ENCODE data around the gene VTI1A. TPM values are rescaled to one million over a fixed set of nuclear protein-coding genes. Genes with fewer than 3 reads are reported as not detected.

VTI1A gene
- total and polyA plus RNA-seq, 2 of the 13 experiments (the other 11 are each of a cell fraction or from before 2014, with no cell fraction given) = 11.7 to 32.7 TPM

DNA sequence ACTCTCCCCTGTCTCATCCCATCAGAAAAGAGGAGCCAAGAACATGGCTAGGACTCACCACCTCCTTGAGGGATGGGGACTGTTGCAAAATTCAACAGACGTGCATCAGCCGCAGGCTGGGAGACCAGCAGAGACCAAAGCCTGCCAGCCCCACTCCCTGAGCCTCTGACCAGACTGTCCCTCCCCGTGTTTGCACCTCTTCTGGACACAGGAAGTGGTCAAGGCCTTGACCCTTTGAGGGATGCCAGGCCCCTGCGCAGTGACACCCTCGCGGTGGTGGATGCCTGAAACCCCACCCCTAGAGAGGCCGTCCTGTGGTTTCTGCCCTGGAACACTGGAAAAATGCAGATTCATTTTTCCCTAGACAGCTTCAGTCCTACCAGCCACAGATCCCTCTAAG lies 374.6 kb downstream of the VTI1A start (continued):
- TF ChIP-seq, protein P1, sequence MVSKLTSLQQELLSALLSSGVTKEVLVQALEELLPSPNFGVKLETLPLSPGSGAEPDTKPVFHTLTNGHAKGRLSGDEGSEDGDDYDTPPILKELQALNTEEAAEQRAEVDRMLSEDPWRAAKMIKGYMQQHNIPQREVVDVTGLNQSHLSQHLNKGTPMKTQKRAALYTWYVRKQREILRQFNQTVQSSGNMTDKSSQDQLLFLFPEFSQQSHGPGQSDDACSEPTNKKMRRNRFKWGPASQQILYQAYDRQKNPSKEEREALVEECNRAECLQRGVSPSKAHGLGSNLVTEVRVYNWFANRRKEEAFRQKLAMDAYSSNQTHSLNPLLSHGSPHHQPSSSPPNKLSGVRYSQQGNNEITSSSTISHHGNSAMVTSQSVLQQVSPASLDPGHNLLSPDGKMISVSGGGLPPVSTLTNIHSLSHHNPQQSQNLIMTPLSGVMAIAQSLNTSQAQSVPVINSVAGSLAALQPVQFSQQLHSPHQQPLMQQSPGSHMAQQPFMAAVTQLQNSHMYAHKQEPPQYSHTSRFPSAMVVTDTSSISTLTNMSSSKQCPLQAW (CRISPR knock-in tag; IDR thresholded peaks at IDR 0.05) = peak; percentile 24; the same call in 1 of the 2 replicates
- TF ChIP-seq PPARG (CRISPR knock-in tag; conservative IDR thresholded peaks at IDR 0.05) (0 out of 2 replicates have a peak, but pooled peaks have one; percentile 16), TBX2 (CRISPR knock-in tag; IDR thresholded peaks at IDR 0.05; ENCODE audit: borderline replicate concordance) (peak; percentile 92), EP300 (IDR thresholded peaks at IDR 0.05; ENCODE audit: low read depth in 2 of 2, low read length in 2 of 2) (0 out of 4 replicates have a peak, but pooled peaks of 1 of the 2 experiments have one; percentile 30), EP300 (CRISPR knock-in tag; IDR thresholded peaks at IDR 0.05; ENCODE audit: borderline replicate concordance) (0 out of 2 replicates have a peak, but pooled peaks have one; percentile 37), HNF4A (CRISPR knock-in tag; IDR thresholded peaks at IDR 0.05) (peak; percentile 26; the same call in 1 of the 2 replicates), THAP11 (CRISPR knock-in tag; IDR thresholded peaks at IDR 0.05) (0 out of 2 replicates have a peak, but pooled peaks have one; percentile 23), ZNF20 (CRISPR knock-in tag; IDR thresholded peaks at IDR 0.05) (no peak), RARA (CRISPR knock-in tag; IDR thresholded peaks at IDR 0.05) (peak; percentile 89), RORA (CRISPR knock-in tag; IDR thresholded peaks at IDR 0.05) (no peak), KDM6A (CRISPR knock-in tag; IDR thresholded peaks at IDR 0.05; ENCODE audit: low read depth) (no peak), NR2F6 (IDR thresholded peaks at IDR 0.05) (peak; percentile 74), NR2F6 (CRISPR knock-in tag; IDR thresholded peaks at IDR 0.05) (peak; percentile 85), ETV5 (CRISPR knock-in tag; IDR thresholded peaks at IDR 0.05; ENCODE audit: borderline replicate concordance) (peak; percentile 77), HMG20A (CRISPR knock-in tag; IDR thresholded peaks at IDR 0.05; ENCODE audit: borderline replicate concordance) (peak; percentile 40; the same call in 1 of the 2 replicates), SOX6 (IDR thresholded peaks at IDR 0.05) (no peak), SOX6 (CRISPR knock-in tag; IDR thresholded peaks at IDR 0.05) (peak; percentile 68), ZBTB38 (CRISPR knock-in tag; IDR thresholded peaks at IDR 0.05) (peak; percentile 65; the same call in 1 of the 2 replicates), GFI1 (CRISPR knock-in tag; IDR thresholded peaks at IDR 0.05; ENCODE audit: borderline replicate concordance) (peak; percentile 44; the same call in 1 of the 2 replicates), FOXA3 (CRISPR knock-in tag; IDR thresholded peaks at IDR 0.05) (0 out of 2 replicates have a peak, but pooled peaks have one; percentile 16), HOXA3 (CRISPR knock-in tag; IDR thresholded peaks at IDR 0.05) (peak; percentile 59)
- TF ChIP-seq, protein P2, sequence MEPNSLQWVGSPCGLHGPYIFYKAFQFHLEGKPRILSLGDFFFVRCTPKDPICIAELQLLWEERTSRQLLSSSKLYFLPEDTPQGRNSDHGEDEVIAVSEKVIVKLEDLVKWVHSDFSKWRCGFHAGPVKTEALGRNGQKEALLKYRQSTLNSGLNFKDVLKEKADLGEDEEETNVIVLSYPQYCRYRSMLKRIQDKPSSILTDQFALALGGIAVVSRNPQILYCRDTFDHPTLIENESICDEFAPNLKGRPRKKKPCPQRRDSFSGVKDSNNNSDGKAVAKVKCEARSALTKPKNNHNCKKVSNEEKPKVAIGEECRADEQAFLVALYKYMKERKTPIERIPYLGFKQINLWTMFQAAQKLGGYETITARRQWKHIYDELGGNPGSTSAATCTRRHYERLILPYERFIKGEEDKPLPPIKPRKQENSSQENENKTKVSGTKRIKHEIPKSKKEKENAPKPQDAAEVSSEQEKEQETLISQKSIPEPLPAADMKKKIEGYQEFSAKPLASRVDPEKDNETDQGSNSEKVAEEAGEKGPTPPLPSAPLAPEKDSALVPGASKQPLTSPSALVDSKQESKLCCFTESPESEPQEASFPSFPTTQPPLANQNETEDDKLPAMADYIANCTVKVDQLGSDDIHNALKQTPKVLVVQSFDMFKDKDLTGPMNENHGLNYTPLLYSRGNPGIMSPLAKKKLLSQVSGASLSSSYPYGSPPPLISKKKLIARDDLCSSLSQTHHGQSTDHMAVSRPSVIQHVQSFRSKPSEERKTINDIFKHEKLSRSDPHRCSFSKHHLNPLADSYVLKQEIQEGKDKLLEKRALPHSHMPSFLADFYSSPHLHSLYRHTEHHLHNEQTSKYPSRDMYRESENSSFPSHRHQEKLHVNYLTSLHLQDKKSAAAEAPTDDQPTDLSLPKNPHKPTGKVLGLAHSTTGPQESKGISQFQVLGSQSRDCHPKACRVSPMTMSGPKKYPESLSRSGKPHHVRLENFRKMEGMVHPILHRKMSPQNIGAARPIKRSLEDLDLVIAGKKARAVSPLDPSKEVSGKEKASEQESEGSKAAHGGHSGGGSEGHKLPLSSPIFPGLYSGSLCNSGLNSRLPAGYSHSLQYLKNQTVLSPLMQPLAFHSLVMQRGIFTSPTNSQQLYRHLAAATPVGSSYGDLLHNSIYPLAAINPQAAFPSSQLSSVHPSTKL (CRISPR knock-in tag; IDR thresholded peaks at IDR 0.05) = peak; percentile 78
- TF ChIP-seq, protein P3, sequence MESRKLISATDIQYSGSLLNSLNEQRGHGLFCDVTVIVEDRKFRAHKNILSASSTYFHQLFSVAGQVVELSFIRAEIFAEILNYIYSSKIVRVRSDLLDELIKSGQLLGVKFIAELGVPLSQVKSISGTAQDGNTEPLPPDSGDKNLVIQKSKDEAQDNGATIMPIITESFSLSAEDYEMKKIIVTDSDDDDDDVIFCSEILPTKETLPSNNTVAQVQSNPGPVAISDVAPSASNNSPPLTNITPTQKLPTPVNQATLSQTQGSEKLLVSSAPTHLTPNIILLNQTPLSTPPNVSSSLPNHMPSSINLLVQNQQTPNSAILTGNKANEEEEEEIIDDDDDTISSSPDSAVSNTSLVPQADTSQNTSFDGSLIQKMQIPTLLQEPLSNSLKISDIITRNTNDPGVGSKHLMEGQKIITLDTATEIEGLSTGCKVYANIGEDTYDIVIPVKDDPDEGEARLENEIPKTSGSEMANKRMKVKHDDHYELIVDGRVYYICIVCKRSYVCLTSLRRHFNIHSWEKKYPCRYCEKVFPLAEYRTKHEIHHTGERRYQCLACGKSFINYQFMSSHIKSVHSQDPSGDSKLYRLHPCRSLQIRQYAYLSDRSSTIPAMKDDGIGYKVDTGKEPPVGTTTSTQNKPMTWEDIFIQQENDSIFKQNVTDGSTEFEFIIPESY (CRISPR knock-in tag; IDR thresholded peaks at IDR 0.05) = peak; percentile 65
- TF ChIP-seq, protein P4, sequence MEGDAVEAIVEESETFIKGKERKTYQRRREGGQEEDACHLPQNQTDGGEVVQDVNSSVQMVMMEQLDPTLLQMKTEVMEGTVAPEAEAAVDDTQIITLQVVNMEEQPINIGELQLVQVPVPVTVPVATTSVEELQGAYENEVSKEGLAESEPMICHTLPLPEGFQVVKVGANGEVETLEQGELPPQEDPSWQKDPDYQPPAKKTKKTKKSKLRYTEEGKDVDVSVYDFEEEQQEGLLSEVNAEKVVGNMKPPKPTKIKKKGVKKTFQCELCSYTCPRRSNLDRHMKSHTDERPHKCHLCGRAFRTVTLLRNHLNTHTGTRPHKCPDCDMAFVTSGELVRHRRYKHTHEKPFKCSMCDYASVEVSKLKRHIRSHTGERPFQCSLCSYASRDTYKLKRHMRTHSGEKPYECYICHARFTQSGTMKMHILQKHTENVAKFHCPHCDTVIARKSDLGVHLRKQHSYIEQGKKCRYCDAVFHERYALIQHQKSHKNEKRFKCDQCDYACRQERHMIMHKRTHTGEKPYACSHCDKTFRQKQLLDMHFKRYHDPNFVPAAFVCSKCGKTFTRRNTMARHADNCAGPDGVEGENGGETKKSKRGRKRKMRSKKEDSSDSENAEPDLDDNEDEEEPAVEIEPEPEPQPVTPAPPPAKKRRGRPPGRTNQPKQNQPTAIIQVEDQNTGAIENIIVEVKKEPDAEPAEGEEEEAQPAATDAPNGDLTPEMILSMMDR (CRISPR knock-in tag; IDR thresholded peaks at IDR 0.05) = peak; percentile 15; the same call in 1 of the 2 replicates

Data from HepG2 (cell line).